ENCODE data around the gene NIM1K. TPM values are rescaled to one million over a fixed set of nuclear protein-coding genes. Genes with fewer than 3 reads are reported as not detected.

Gene NIM1K
- total and polyA plus RNA-seq, 2 donors (not counting 3 experiments of a cell fraction or from before 2014, with no cell fraction given) = 0.04 to 0.49 TPM

GRCh38 chr5:43288269-43288831 is 96.3 kb downstream of the NIM1K start:
- dilution Hi-C loops (cut with MboI; ENCODE audit: extremely low pct_ligation_motif_present, low sequenced_read_pairs) (no loop called here), intact Hi-C loops (cut with micrococcal nuclease) (no loop called here)
- Histone ChIP-seq H3K9me3 (replicated peaks; ENCODE audit: control insufficient read depth, insufficient read depth, low read length) (no peaks in the 10 kb centered on the region), H3K4me2 (ENCODE audit: insufficient read depth, low read length) (no peak overlapping the region), H3K9ac (replicated peaks; ENCODE audit: extremely low read depth, insufficient read depth, low read length) (no peak overlapping the region), H3K9me1 (replicated peaks; ENCODE audit: control insufficient read depth, extremely low read depth, insufficient read depth, low read length) (no peaks in the 10 kb centered on the region), H2AFZ (ENCODE audit: low read depth, low read length) (no peak overlapping the region), H3K27ac (ENCODE audit: insufficient read depth, low read depth, low read length) (no peak overlapping the region), H3K4me1 (ENCODE audit: control insufficient read depth, extremely low read depth, insufficient read depth, low read length) (no peaks in the 10 kb centered on the region), H3K79me2 (ENCODE audit: control insufficient read depth, insufficient read depth, low read length) (no peaks in the 10 kb centered on the region), H3K4me3 (replicated peaks in 1 of 3; ENCODE audit: insufficient read depth in 1 of 3, low read depth in 1 of 3, low read length in 3 of 3) (no peak overlapping the region), H3K36me3 (ENCODE audit: control insufficient read depth in 2 of 2, extremely low read depth in 1 of 2, insufficient read depth in 2 of 2, low read length in 2 of 2) (peaks cover 7 to 23% of the 10 kb centered on the region in 2 experiments), H3K27me3 (ENCODE audit: control insufficient read depth in 2 of 2, insufficient read depth in 2 of 2, low read length in 2 of 2) (no peaks in the 10 kb centered on the region), H4K20me1 (replicated peaks; ENCODE audit: control insufficient read depth, extremely low read depth, insufficient read depth, low read length) (no peaks in the 10 kb centered on the region)
- no TSS peak for BruUV-seq (replicated peaks)
- DNase-seq (ENCODE audit: low read depth, low spot score) (no peak), FAIRE-seq (no peak)
- no peak for TF ChIP-seq POLR2AphosphoS5 (IDR thresholded peaks at IDR 0.05; ENCODE audit: insufficient read depth, low read depth, low read length)
- TF ChIP-seq POLR2A (IDR thresholded peaks at IDR 0.05; ENCODE audit: low read depth, low read length) = no peak
- no peak for TF ChIP-seq EZH2 (IDR thresholded peaks at IDR 0.05; ENCODE audit: borderline replicate concordance, low read depth, low read length, severe bottlenecking)
- no peak for TF ChIP-seq JUN (IDR thresholded peaks at IDR 0.05; ENCODE audit: borderline replicate concordance, insufficient read depth, insufficient read length, low read depth)
- TF ChIP-seq, protein P1, sequence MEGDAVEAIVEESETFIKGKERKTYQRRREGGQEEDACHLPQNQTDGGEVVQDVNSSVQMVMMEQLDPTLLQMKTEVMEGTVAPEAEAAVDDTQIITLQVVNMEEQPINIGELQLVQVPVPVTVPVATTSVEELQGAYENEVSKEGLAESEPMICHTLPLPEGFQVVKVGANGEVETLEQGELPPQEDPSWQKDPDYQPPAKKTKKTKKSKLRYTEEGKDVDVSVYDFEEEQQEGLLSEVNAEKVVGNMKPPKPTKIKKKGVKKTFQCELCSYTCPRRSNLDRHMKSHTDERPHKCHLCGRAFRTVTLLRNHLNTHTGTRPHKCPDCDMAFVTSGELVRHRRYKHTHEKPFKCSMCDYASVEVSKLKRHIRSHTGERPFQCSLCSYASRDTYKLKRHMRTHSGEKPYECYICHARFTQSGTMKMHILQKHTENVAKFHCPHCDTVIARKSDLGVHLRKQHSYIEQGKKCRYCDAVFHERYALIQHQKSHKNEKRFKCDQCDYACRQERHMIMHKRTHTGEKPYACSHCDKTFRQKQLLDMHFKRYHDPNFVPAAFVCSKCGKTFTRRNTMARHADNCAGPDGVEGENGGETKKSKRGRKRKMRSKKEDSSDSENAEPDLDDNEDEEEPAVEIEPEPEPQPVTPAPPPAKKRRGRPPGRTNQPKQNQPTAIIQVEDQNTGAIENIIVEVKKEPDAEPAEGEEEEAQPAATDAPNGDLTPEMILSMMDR (IDR thresholded peaks at IDR 0.05; ENCODE audit: extremely low read depth in 1 of 2, insufficient read depth in 1 of 2, low read depth in 1 of 2, low read length in 2 of 2) = no peak
- no peak for TF ChIP-seq FOS (IDR thresholded peaks at IDR 0.05; ENCODE audit: borderline replicate concordance, insufficient read depth, low read length)
- TF ChIP-seq MYC (IDR thresholded peaks at IDR 0.05; ENCODE audit: low read depth, low read length) = no peak
- no peak for TF ChIP-seq MAX (IDR thresholded peaks at IDR 0.05; ENCODE audit: insufficient read depth, insufficient read length)
- TF ChIP-seq GATA2 (IDR thresholded peaks at IDR 0.05; ENCODE audit: insufficient read depth, insufficient read length, low read depth, low read length) = no peak
- POLR2A ChIA-PET = no interaction called here
- CTCF ChIA-PET = no interaction called here
